ENCODE data around the gene SLC12A3. TPM values are rescaled to one million over a fixed set of nuclear protein-coding genes. Genes with fewer than 3 reads are reported as not detected.

The SLC12A3 gene
- total RNA-seq, 1 donor, result 0.10 TPM

DNA sequence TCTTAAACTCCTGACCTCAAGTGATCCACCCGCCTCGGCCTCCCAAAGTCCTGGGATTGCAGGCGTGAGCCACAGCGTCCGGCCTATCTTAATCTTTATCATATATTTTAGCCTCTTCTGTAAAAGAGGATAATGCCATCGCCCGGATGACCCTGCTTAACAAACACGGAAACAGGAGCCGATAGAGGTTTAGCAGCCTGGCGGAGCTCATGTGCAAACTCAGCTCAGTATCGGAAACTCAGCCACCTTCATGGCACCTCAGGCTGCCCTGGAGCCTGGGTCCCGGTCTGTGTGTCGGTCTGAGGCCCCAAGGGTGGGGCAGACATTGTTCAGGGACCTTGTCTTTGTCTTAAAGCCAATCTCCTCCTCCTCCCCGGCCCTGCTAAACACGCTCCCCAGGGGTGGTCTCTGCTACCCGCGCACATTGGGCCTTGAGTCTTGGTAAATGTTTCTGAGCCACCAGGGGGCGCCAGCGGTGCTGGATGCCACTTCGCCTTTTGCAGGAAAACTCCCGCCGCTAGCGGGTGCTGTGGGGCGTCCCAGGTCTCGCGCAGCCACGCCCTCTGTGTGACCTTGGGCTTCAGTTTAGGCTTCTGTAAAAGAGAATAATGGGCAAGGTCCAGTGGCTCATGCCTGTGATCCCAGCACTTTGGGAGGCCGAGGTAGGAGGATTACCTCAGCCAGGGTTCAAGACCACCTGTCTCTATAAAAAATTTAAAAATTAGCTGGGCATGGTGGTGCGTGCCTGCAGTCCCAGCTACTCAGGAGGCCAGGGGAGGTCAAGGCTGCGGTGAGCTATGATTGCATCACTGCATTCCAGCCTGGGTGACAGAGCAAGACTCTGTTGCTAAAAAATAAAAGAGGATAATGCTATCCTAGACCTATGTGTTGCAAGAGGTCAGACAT lies 99.5 kb downstream of the SLC12A3 start:
- H3K4me3 ChIP-seq (ENCODE audit: low read length), result no peak overlapping the region
- H3K27me3 ChIP-seq (ENCODE audit: insufficient read depth, low read length), result no peaks in the 10 kb centered on the region
- H3K9me3 ChIP-seq (ENCODE audit: low read depth, low read length), result no peaks in the 10 kb centered on the region
- peaks cover 48% of the 10 kb centered on the region for H3K4me1 ChIP-seq (ENCODE audit: insufficient read depth, low read length)

Other genes with a start within 250 kb of the SLC12A3 start
- gene MT1E, start 239.4 kb upstream of the SLC12A3 start, total RNA-seq, result 1.7 TPM
- not detected for gene MT1M, start 232.5 kb upstream of the SLC12A3 start, total RNA-seq
- not detected for gene MT1A, start 226.5 kb upstream of the SLC12A3 start, total RNA-seq
- gene MT1B, start 213.3 kb upstream of the SLC12A3 start, total RNA-seq, result not detected
- 3.3 TPM for gene MT1F, start 207.2 kb upstream of the SLC12A3 start, total RNA-seq
- not detected for gene MT1G, start 197.1 kb upstream of the SLC12A3 start, total RNA-seq
- gene MT1H, start 195.4 kb upstream of the SLC12A3 start, total RNA-seq, result not detected
- gene MT1X, start 182.7 kb upstream of the SLC12A3 start, total RNA-seq, result 28.8 TPM
- 51.1 TPM for gene NUP93, start 135.1 kb upstream of the SLC12A3 start, total RNA-seq
- 211 TPM for gene HERPUD1, start 66.9 kb downstream of the SLC12A3 start, total RNA-seq
- 0.52 TPM for gene CETP, start 96.7 kb downstream of the SLC12A3 start, total RNA-seq
- gene NLRC5, start 124.3 kb downstream of the SLC12A3 start, total RNA-seq, result 246 TPM
- gene CPNE2, start 227.4 kb downstream of the SLC12A3 start, total RNA-seq, result 13.3 TPM